MCF 10A (cell line): ENCODE data around the gene FCRL2. TPM values are rescaled to one million over a fixed set of nuclear protein-coding genes. Genes with fewer than 3 reads are reported as not detected.

Experiments
- Bru-seq: library from RNA; stranded (reverse); fragments of 400-500 nt; gene quantifications from one replicate; lab custom pipeline; 2021; lab: Mats Ljungman, UMichigan
- BruChase-seq, 2 experiments: library from RNA; stranded (reverse); fragments of 400-500 nt; gene quantifications; one replicate each; lab custom pipeline; 2021; lab: Mats Ljungman, UMichigan
- BruUV-seq: library from RNA; stranded (reverse); fragments of 400-500 nt; replicated peaks from 2 replicates; lab custom pipeline; 2021; lab: Mats Ljungman, UMichigan
- CTCF ChIA-PET: fragments of 300-600 bp; sonication (Branson Sonifier 250); formaldehyde crosslinking; extraction: SDS; loops from one replicate; lab custom pipeline; 2021; ENCODE audit warnings: antibody characterized with exemption, inconsistent platforms; lab: Yijun Ruan, JAX
- POLR2A ChIA-PET: fragments of 300-600, 350-650 bp; sonication (Branson Sonifier 250); formaldehyde crosslinking; extraction: SDS; loops from one replicate; lab custom pipeline; 2020; ENCODE audit warnings: antibody characterized with exemption, inconsistent platforms; lab: Yijun Ruan, JAX
- DNase-seq: peaks from one replicate; pipeline ENCODE4 v3.0.0-alpha.2; 2018; ENCODE audit not compliant: unreplicated experiment
- H3K27ac Mint-ChIP-seq: one replicate; pipeline ENCODE4 v1.8.0; 2022; ENCODE audit warnings: mild to moderate bottlenecking, low read depth, mixed read lengths; ENCODE audit not compliant: unreplicated experiment
- H3K27me3 Mint-ChIP-seq: one replicate; pipeline ENCODE4 v1.8.0; 2022; ENCODE audit warnings: mixed read lengths; ENCODE audit not compliant: insufficient read depth, unreplicated experiment
- H3K36me3 Mint-ChIP-seq: one replicate; pipeline ENCODE4 v1.8.0; 2022; ENCODE audit warnings: mild to moderate bottlenecking, moderate library complexity, mixed read lengths; ENCODE audit not compliant: insufficient read depth, unreplicated experiment
- H3K4me1 Mint-ChIP-seq: one replicate; pipeline ENCODE4 v1.8.0; 2022; ENCODE audit warnings: mixed read lengths; ENCODE audit not compliant: insufficient read depth, unreplicated experiment
- H3K4me3 Mint-ChIP-seq: one replicate; pipeline ENCODE4 v1.8.0; 2022; ENCODE audit warnings: mild to moderate bottlenecking, moderate library complexity, mixed read lengths; ENCODE audit not compliant: unreplicated experiment
- H3K9me3 Mint-ChIP-seq: one replicate; pipeline ENCODE4 v1.8.0; 2022; ENCODE audit warnings: mixed read lengths; ENCODE audit not compliant: unreplicated experiment
- intact Hi-C: fragments of 100-400 bp; cut with micrococcal nuclease; formaldehyde crosslinking; loops from 2 replicates; pipeline ENCODE4 v1.14.1; 2022
- long read RNA-seq: library from polyadenylated mRNA; stranded (forward); transcript quantifications from one replicate; pipeline ENCODE4 v2.0.0, GENCODE V29; 2022
- total RNA-seq: library from RNA; stranded (reverse); gene quantifications from 2 replicates; pipeline ENCODE4 v1.2.3, GENCODE V29; 2022
- TF ChIP-seq, protein P1 (sequence below): fragments of 200-600 bp; IDR thresholded peaks from one replicate; pipeline ENCODE4 v1.8.0; 2022; ENCODE audit warnings: antibody characterized with exemption, mild to moderate bottlenecking; ENCODE audit not compliant: unreplicated experiment

FCRL2 gene
- total RNA-seq: not detected in 2 replicates
- not detected for Bru-seq, nascent RNA
- not detected for BruChase-seq, experiment 1, labeled RNA remaining after a 6-hour chase
- BruChase-seq, experiment 2, labeled RNA remaining after a 2-hour chase: percentile 3 among the genes with signal in this experiment
- long read RNA-seq: 0 reads

DNA sequence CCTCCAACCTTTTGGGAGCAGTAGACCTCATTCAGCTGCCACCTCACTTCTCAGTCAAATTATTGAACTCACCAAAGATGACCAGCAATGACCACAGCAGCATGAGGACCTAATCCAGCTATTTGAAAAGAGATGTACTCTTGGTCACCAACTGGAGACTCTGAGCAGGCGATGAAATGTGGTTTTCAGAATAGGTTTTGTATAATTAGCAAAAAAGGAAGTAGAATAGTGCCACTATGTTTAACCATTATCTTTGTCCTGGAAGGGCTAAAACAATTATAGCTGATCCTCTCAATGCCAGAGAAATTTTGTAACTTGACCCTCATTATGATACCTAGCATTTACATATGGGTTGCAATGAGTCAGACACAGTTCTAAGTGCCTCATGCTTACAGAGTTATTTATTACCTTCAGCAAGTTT, at the start of gene FCRL2:
TSS of gene FCRL2 (minus strand) at position 162 of the 421 bp plus-strand sequence. CDS start at position 103, 59 bp downstream.
- TF ChIP-seq, protein P1, sequence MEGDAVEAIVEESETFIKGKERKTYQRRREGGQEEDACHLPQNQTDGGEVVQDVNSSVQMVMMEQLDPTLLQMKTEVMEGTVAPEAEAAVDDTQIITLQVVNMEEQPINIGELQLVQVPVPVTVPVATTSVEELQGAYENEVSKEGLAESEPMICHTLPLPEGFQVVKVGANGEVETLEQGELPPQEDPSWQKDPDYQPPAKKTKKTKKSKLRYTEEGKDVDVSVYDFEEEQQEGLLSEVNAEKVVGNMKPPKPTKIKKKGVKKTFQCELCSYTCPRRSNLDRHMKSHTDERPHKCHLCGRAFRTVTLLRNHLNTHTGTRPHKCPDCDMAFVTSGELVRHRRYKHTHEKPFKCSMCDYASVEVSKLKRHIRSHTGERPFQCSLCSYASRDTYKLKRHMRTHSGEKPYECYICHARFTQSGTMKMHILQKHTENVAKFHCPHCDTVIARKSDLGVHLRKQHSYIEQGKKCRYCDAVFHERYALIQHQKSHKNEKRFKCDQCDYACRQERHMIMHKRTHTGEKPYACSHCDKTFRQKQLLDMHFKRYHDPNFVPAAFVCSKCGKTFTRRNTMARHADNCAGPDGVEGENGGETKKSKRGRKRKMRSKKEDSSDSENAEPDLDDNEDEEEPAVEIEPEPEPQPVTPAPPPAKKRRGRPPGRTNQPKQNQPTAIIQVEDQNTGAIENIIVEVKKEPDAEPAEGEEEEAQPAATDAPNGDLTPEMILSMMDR: no peak
- no peak within 1 kb of the TSS for H3K4me3 Mint-ChIP-seq
- H3K36me3 Mint-ChIP-seq: no peaks in the 10 kb centered on the region
- H3K27me3 Mint-ChIP-seq: peaks cover 38% of the 10 kb centered on the region
- ChIA-PET CTCF (interaction anchor here (1.1 kb wide), 1 partner anchor 172 kb away, joined by 3 read pairs; no protein-coding TSS in a partner anchor), POLR2A (no interaction called here)
- intact Hi-C loops: loop anchor here (5.0 kb wide), 1 partner anchor 170 kb away; no protein-coding TSS in a partner anchor
- DNase-seq: no peak
- BruUV-seq: no TSS peak
- H3K27ac Mint-ChIP-seq: no peak within 1 kb of the TSS
- H3K4me1 Mint-ChIP-seq: no peaks in the 10 kb centered on the region
- H3K9me3 Mint-ChIP-seq: no peaks in the 10 kb centered on the region

DNA sequence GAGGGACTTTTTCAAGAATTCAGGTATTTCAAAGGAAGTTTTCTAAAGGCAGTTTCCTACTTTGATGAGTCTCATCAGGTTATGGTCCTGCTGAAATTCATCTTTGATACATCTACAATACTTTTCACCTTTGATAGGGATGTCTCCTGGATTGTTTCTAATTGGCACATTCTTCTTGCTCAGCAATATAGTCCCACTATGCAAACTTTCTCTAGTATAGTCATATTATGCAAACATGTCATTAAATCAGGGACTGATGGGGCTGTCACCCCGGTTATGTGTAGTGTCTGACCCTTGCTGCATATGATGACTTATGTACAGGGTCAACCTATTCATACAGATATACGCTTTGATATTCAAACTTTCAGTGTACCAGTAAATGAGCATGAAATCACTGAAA, 43.4 kb upstream of the FCRL2 start:
- Mint-ChIP-seq H3K27me3 (peaks cover 20% of the 10 kb centered on the region), H3K27ac (no peak overlapping the region), H3K4me3 (no peak overlapping the region), H3K36me3 (no peaks in the 10 kb centered on the region), H3K4me1 (no peaks in the 10 kb centered on the region), H3K9me3 (no peaks in the 10 kb centered on the region)
- POLR2A ChIA-PET: no interaction called here
- BruUV-seq: no TSS peak
- intact Hi-C loops: no loop called here
- CTCF ChIA-PET: interaction anchor here (1.2 kb wide), 1 partner anchor 10 kb away, joined by 4 read pairs; no protein-coding TSS in a partner anchor
- no peak for DNase-seq
- TF ChIP-seq, protein P1: no peak

DNA sequence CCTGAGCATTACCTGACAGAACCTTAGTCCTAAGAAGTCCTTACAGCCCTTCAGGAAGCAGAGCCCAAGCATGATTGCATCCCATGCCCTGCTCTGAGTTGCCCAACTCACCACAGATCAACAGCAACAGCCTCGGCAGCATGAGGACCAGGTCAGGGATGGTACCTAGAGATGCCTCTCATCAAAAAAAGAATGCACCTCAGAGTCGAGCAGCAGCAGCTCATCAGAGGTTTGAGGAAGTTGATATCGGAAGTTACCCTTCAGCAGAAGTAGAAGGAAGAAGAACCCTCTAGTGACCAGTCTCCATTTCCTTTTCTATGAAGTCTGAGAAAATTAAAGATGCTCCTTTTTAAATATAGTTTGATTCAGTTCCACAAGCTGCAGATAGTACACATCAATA, 43.0 kb upstream of the FCRL2 start, which contains the start of gene FCRL1:
TSS of gene FCRL1 (minus strand) at position 225 of the 400 bp plus-strand sequence. CDS start at position 142, 83 bp downstream.
- CTCF ChIA-PET: interaction anchor here (1.2 kb wide), 1 partner anchor 10 kb away, joined by 4 read pairs; no protein-coding TSS in a partner anchor
- intact Hi-C loops: no loop called here
- TF ChIP-seq, protein P1: no peak

DNA sequence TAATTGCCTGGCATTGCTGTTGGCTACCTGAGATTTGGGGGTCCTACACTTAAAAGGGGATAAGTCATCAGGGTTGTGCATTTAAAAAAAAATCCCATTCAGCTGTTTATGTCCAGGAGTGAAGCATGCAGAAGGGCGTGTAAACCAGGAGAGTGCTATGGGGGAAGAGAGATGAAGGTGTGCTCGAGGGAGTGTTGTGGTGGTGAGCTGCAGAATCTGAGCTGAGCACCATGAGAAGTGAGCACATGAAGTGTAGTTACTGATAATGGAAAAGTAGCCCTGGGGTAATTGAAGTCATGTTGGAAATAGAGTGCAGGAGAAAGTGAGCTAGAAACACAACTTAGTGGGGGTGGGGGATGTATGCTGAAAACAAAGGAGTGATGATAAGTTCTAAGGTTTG, 42.3 kb upstream of the FCRL2 start:
- Mint-ChIP-seq H3K27me3 (peaks cover 9% of the 10 kb centered on the region), H3K4me3 (no peak overlapping the region), H3K9me3 (no peaks in the 10 kb centered on the region), H3K4me1 (no peaks in the 10 kb centered on the region), H3K36me3 (no peaks in the 10 kb centered on the region), H3K27ac (no peak overlapping the region)
- TF ChIP-seq, protein P1: no peak
- no peak for DNase-seq
- intact Hi-C loops: no loop called here
- ChIA-PET CTCF (interaction anchor here (0.6 kb wide), 1 partner anchor 416 kb away, joined by 3 read pairs; no protein-coding TSS in a partner anchor), POLR2A (no interaction called here)
- no TSS peak for BruUV-seq

More for the DNA sequence above, 43.0 kb upstream of the FCRL2 start, which contains the start of gene FCRL1:
- peaks cover 16% of the 10 kb centered on the region for H3K27me3 Mint-ChIP-seq
- H3K9me3 Mint-ChIP-seq: no peaks in the 10 kb centered on the region
- DNase-seq: no peak
- no peaks in the 10 kb centered on the region for H3K4me1 Mint-ChIP-seq
- POLR2A ChIA-PET: no interaction called here
- H3K4me3 Mint-ChIP-seq: no peak within 1 kb of the TSS
- no peak within 1 kb of the TSS for H3K27ac Mint-ChIP-seq
- no TSS peak for BruUV-seq
- H3K36me3 Mint-ChIP-seq: no peaks in the 10 kb centered on the region
